ENCODE data around the gene ATP8A2. TPM values are rescaled to one million over a fixed set of nuclear protein-coding genes. Genes with fewer than 3 reads are reported as not detected.

Gene ATP8A2
- total and polyA plus RNA-seq, 2 of the 8 experiments (the other 6 are each of a cell fraction or from before 2014, with no cell fraction given) = 2.4 to 8.3 TPM

DNA sequence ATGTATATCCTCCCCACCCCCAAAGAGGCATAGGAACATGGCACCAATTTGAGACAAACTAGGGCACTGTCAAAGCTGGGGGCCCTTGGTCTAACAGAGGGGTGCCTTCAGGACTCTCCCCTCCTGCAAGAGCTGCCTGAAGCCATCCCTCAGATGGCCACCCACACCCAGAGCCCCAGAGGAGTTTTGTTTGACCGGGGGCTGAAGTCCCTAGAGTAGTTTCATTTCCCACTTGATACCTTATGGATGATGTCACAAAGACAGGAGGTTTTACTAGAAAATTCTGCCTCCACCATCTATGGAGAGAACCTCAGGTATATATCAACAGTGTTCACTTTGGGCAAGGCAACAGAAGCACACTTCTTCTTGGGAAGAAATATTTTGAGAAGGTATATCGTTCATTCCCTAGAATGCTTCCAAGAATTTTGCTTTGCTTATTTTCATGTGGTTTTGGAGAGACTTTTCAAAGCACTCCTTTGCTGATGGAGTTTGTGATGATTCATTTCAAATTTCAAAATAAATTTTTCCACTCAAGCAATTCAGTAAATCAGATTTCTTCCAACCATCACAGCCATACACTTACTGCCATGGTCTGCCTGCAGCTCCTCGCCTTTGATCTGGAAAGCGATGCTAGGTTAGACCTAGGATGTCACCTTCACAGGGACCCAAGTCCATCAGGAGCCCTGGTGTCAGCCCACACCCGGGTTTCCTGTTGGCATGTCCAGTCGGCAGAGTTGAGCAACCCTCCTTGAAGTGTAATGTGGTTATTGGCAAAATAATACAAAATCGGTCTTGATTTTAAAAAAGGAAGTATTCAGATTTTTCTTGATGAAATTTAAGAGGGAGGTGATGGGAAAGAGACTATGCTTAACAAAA, 473.0 kb downstream of the ATP8A2 start (continued):
- TF ChIP-seq, protein P1, sequence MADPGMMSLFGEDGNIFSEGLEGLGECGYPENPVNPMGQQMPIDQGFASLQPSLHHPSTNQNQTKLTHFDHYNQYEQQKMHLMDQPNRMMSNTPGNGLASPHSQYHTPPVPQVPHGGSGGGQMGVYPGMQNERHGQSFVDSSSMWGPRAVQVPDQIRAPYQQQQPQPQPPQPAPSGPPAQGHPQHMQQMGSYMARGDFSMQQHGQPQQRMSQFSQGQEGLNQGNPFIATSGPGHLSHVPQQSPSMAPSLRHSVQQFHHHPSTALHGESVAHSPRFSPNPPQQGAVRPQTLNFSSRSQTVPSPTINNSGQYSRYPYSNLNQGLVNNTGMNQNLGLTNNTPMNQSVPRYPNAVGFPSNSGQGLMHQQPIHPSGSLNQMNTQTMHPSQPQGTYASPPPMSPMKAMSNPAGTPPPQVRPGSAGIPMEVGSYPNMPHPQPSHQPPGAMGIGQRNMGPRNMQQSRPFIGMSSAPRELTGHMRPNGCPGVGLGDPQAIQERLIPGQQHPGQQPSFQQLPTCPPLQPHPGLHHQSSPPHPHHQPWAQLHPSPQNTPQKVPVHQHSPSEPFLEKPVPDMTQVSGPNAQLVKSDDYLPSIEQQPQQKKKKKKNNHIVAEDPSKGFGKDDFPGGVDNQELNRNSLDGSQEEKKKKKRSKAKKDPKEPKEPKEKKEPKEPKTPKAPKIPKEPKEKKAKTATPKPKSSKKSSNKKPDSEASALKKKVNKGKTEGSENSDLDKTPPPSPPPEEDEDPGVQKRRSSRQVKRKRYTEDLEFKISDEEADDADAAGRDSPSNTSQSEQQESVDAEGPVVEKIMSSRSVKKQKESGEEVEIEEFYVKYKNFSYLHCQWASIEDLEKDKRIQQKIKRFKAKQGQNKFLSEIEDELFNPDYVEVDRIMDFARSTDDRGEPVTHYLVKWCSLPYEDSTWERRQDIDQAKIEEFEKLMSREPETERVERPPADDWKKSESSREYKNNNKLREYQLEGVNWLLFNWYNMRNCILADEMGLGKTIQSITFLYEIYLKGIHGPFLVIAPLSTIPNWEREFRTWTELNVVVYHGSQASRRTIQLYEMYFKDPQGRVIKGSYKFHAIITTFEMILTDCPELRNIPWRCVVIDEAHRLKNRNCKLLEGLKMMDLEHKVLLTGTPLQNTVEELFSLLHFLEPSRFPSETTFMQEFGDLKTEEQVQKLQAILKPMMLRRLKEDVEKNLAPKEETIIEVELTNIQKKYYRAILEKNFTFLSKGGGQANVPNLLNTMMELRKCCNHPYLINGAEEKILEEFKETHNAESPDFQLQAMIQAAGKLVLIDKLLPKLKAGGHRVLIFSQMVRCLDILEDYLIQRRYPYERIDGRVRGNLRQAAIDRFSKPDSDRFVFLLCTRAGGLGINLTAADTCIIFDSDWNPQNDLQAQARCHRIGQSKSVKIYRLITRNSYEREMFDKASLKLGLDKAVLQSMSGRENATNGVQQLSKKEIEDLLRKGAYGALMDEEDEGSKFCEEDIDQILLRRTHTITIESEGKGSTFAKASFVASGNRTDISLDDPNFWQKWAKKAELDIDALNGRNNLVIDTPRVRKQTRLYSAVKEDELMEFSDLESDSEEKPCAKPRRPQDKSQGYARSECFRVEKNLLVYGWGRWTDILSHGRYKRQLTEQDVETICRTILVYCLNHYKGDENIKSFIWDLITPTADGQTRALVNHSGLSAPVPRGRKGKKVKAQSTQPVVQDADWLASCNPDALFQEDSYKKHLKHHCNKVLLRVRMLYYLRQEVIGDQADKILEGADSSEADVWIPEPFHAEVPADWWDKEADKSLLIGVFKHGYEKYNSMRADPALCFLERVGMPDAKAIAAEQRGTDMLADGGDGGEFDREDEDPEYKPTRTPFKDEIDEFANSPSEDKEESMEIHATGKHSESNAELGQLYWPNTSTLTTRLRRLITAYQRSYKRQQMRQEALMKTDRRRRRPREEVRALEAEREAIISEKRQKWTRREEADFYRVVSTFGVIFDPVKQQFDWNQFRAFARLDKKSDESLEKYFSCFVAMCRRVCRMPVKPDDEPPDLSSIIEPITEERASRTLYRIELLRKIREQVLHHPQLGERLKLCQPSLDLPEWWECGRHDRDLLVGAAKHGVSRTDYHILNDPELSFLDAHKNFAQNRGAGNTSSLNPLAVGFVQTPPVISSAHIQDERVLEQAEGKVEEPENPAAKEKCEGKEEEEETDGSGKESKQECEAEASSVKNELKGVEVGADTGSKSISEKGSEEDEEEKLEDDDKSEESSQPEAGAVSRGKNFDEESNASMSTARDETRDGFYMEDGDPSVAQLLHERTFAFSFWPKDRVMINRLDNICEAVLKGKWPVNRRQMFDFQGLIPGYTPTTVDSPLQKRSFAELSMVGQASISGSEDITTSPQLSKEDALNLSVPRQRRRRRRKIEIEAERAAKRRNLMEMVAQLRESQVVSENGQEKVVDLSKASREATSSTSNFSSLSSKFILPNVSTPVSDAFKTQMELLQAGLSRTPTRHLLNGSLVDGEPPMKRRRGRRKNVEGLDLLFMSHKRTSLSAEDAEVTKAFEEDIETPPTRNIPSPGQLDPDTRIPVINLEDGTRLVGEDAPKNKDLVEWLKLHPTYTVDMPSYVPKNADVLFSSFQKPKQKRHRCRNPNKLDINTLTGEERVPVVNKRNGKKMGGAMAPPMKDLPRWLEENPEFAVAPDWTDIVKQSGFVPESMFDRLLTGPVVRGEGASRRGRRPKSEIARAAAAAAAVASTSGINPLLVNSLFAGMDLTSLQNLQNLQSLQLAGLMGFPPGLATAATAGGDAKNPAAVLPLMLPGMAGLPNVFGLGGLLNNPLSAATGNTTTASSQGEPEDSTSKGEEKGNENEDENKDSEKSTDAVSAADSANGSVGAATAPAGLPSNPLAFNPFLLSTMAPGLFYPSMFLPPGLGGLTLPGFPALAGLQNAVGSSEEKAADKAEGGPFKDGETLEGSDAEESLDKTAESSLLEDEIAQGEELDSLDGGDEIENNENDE (IDR thresholded peaks at IDR 0.05; ENCODE audit: insufficient replicate concordance, low read length) = no peak

Data from H1 (cell line).